ENCODE data around the gene WDR89.
"Not testable (repeated sequence)": the region's sequence is repeated elsewhere in the genome, so short reads cannot be mapped to it uniquely, and the experiment has no call there.

The WDR89 gene

DNA sequence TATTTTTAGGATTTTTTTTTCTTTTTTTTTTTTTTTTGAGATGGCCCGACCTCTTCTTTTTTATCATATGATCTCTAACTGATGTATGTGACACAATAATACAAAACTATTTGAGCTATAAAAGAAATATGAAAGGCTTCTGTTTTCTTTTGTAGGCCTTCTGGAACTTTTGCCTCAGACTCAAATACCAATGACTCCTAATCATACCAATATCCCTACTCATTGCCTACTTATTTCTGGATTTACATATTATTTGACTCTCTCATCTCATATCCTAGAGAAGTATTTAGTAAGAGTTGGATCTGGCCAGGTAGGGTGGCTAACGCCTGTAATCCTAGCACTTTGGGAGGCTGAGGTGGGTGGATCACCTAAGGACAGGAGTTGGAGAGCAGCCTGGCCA, 12.7 kb upstream of the WDR89 start:
- no peak for DNase-seq (ENCODE audit: low read depth)

DNA sequence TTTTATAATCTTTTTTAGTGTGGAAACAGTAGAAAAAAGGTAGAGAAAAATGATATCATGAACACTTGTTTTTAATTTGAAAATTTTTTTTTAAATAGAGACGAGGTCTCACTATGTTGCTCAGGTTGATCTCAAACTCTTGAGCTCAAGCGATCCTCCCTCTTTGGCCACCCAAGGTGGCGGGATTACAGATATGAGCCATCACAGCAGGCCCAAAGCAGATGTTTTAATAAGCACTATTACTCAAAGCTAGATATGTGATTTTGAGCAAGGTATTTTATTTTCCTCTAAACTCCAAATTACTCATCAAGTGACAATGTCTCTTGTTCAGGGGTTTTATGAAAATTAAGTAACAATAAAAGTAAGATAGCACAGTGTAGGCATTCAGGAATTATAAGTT, 10.7 kb upstream of the WDR89 start:
- no peak for DNase-seq (ENCODE audit: low read depth)

DNA sequence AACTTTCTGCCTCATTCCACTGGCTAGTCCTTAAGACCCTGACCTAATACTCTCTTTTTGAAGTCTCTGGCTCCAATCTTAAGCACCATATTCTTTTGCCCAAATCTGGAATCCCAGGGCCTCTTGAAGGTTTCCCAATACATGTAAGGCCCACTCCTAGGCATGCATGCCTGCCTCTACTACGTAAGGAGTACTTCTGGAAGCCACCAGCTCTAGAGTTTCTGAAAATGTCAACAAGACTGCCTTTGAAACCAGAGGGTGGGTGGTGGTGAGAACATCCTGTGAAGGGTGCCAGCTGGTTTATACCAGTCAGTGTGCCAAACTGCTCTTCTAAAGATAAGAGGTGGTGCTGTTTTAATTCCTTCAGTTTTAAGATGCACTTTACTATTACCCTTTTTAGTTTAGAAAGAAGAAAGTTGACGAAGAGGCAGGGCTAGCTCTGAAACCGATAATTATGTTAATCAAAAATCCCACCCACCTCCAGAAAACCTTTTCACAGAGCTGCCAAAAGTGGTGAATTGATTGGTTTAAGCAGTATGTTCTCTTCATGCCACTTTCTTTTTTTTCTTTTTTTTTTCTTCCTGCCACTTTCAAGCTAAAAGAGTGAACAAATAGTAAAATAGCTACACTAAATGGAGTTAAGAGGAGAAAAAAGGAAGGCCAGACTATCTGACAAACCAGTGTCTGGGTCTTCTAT, 8.7 kb upstream of the WDR89 start:
- no peak for DNase-seq (ENCODE audit: low read depth)

DNA sequence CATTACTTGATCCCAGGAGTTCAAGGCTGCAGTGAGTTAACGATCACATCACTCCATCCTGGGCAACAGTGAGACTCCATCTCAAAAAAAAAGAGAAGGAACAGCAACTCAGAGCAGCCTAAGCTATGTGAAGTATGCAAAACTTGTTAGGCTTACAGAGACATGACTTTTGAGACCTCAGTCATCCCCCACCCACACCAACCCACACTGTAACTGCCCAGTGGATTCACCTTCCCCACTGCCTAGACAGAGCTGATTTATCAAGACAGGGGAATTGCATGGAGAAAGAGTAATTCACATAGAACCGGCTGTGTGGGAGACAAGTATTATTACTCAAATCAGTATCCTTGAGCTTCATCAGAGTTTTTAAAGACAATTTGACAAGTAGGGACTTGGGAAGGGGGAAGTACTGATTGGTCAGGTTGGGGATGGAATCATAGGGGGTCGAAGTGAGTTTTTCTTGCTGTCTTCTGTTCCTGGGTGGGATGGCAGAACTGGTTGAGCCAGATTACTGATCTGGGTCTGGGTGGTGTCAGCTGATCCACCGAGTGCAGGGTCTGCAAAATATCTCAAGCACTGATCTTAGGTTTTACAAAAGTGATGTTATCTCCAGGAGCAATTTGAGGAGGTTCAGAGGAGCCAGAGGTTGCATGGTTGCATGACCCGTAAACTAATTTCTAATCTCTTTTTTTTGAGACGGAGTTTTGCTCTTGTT, 6.2 kb upstream of the WDR89 start:
- DNase-seq (ENCODE audit: low read depth) = no peak

DNA sequence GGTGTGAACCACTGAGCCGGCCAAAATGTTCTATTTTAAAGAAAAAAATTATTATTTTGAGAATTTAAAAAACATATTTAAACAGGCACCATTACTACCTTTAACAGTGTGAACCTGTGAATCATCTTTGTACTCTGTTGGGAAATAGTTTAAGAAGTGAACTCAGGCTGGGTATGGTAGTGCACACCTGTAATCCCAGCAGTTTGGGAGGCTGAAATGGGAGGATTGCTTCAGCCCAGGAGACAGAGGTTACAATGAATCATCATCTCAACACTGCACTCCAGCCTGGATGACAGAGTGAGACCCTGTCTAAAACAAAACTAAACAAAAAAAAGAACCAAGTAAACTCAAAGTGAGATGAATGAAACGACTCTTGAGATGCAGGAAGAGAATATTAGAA, 3.1 kb upstream of the WDR89 start:
- DNase-seq (ENCODE audit: low read depth) = no peak

DNA sequence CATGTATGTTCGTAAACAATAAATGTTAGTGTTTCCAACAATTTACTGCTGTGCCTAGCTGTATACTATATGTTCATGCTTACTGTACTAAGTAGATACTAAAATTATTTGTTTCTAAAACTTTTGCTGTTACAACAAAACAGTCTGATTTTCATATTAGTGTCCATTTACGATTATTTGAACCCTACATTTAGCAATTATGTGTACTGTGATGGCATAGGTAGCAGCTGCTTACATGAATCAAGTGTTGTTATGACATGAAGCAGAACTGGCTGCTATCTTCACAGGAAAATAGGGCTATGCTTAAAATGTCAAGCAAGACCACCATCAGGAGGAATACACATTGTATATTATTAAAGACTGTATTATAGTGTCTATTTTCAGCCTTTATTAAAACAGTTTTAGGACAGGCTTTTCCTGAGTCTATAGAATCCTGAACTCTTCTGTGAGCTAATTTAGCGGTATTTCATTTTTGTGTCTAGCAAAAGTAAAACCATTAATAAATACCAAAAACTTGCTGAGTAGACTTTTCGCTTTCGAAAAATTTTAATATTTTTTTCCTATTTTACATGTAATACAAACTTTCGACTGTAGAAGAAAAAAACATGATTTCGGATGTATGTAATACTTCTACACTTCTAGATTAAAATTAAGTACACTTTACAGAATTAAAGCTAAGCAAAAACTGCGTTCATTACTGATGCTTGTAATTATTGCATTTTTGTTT, 1.1 kb upstream of the WDR89 start:
- no peak for DNase-seq (ENCODE audit: low read depth)

DNA sequence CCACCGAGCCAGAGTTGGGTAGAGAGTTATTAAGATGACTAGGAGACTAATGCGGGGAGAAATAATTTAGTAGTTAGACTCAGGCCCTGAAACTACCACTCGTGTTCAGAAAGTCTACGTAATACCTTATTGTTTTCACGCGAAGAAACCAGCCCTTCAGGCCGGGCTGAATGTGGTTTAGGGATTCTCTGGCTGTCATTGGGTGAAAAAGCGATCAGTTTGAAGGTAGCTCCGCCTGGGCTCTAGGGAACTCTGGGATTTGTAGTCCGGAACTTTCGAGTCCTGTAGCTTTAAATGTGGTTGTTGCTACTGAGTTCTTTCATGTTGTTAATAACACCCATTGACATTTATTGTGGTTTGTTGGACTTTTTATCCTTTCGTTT, 549 bp upstream of the WDR89 start:
- peak; percentile 92 for DNase-seq (ENCODE audit: low read depth)

DNA sequence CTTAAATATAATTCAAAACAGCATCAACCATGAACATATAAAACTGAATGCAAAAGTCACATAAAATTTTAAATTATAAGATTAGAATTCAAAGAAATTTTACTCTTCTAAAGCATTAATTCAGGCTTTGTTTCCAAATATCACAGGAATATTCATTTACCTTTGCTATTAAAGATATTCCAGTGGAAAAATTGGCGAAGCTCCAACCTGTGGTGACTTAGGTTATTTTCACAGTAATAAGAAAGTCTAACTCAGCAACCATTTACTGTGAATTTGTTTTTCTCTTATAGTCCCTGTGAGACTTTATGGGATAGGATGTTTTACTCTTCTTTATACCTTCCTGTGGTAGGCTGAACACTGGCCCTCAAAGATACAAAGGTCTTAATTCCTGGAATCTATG, 3.2 kb downstream of the WDR89 start:
- no peak for DNase-seq (ENCODE audit: low read depth)

DNA sequence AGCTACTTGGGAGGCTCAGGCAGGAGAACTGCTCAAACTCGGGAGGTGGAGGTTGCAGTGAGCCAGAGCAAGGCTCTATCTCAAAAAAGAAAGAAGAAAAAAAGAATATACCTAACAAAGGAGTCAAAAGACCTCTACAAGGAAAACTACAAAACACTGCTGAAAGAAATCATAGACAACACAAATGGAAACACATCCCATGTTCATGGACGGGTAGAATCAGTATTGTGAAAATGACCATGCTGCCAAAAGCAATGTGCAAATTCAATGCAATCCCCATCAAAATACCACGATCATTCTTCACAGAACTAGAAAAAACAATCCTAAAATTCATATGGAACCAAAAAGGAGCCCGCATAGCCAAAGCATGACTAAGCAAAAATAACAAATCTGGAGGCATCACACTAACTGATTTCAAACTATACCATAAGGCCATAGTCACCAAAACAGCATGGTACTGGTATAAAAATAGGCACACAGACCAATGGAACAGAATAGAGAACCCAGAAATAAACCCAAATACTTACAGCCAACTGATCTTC, 5.5 kb downstream of the WDR89 start:
- DNase-seq (ENCODE audit: low read depth) = not testable (repeated sequence)

DNA sequence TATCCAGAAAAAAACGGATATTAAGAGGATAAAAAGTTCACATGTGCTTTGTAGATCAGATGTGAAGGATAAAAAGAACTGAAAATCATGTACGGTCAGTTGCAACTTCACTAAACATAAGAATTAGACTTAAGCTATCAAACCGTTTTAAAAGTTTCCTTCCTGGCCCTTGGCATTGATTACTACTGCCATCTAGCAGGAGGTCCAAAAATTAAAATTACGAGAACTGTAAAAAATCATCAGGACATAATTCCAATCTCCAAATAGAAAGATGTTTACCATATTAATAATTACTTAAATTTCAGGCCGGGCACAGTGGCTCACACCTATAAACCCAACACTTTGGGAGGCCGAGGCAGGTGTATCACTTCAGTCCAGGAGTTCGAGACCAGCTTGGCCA, 7.9 kb downstream of the WDR89 start:
- no peak for DNase-seq (ENCODE audit: low read depth)

DNA sequence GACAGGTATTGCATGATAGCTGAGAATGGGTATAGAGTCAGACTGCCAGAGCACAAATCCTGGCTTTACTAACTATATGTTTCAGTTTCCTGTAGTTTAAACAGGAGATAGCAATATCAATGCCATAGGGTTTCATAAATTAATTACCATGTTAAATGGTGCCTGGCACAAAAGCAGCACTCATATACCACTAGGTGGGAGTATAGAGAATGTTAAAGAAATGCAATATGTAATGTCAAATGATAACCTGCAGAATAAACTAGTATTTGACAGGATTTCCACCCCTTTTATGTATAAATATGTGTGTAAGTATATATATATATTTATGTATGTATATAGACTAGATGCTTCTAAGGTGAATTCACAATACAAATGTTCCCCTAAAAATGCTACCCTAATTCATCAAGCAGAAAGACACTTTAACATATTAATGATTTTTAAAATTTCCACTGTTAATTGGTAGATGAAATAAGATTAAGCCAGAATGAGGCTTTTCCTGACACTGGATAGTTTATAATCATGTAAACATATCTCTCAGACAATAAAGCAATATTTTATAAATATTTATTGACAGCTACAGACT, 8.6 kb downstream of the WDR89 start:
- DNase-seq (ENCODE audit: low read depth) = no peak

DNA sequence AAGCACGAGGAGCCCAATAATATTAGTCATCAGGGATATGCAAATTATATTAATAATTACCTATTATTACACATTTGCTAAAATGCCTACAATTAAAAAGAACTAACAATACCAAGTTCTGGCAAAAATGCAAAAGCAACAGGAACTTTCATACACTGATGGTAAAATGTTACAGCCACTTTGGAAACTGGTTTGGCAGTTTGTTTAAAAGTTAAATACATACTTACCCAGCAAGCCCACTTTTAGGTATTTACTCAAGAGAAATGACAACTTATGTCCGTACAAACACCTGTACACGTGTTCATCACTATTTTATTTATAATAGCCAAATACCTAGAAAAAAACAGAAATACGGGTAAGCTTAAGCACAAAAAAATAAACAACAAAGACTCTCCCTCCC, 17.0 kb downstream of the WDR89 start:
- no peak for DNase-seq (ENCODE audit: low read depth)

DNA sequence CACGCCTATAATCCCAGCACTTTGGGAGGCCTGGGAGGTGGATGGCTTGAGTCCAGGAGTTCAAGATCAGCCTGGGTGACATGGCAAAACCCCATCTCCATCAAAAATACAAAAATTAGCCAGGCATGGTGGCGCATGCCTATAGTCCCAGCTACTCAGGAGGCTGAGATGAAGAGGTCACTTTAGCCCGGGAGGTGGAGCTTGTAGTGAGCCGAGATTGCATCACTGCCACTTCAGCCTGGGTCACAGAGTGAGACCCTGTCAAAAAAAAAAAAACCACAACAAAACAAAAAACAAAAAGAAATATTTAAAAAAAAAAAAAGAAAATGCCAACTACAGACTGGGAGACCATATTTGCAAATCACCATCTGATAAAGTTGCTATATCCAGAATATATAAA, 17.5 kb downstream of the WDR89 start:
- DNase-seq (ENCODE audit: low read depth) = no peak

DNA sequence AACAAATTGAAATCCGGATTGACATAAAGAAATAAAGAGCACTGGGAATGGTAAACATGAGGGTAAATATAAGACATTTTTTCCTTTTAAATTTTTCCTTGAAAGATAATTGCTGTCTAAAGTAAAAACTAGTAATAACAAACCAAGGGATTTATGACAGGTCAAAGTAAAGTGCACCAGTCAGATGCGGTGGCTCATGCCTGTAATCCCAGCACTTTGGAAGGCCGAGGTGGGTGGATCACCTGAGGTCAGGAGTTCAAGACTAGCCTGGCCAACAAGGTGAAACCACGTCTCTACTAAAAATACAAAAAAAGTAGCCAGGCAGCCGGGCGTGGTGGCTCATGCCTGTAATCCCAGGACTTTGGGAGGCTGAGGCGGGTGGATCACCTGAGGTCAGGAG, 19.7 kb downstream of the WDR89 start:
- not testable (repeated sequence) for DNase-seq (ENCODE audit: low read depth)

DNA sequence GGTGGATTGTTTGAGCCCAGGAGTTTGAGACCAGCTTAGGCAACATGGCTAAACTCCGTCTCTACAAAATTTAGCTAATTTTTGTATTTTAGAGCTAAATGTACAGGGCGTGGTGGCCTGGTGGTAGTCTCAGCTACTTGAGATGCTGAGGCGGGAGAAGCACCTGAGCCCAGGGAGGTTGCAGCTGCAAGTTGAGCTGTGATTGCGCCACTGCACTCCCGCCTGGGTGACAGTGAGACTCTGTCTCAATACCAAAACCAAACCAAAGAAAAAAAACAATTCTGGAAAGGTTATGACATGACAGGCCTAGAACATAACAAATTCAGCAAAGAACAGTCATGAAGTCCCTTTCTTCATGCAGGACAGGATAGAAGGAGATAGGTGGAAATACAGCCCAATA, 25.7 kb downstream of the WDR89 start:
- no peak for DNase-seq (ENCODE audit: low read depth)

DNA sequence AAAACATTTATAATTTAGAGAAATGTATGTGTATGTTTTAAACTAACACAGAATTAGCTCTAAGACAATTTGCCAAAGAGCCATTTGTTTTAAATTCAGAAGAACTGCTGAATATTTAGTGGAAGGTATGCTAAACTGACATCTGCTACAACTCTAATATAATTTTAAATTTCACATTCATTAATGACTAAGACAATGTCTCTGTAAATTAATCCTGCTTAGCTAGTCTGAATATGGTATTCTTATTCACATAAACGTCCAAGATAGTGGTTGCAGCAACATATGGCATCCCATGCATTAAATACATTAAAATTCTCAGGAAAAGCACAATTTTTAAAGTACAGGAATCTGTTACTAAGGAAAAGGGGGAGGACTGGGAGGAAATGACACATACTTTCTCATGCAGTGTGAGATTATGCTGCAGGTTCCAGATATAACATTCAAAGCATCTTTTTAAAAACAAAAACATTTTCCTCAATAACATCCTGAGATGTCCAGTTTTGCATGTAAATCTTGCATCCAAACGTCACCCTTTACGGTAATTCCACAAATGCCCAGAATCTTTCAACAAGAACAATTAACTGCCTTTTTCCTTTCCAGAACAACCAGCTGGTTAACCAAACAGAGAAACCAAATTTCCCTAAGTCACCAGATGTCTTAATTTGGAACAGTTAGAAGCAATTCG, 26.9 kb downstream of the WDR89 start:
- no peak for DNase-seq (ENCODE audit: low read depth)

DNA sequence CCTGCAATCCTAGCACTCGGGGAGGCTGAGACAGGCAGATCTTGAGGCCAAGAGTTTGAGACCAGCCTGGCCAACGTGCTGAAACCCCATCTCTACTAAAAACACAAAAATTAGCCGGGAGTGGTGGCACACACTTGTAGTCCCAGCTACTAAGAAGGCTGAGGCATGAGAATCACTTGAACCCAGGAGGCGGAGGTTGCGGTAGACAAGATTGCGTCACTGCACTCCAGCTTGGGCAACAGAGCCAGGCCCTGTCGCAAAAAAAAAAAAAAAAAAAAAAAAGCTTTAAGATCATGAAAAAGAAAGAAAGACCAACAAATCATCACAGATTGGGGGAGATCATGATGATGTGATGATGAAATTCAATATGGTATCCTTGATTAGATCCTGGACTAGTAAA, 30.6 kb downstream of the WDR89 start:
- DNase-seq (ENCODE audit: low read depth) = no peak

DNA sequence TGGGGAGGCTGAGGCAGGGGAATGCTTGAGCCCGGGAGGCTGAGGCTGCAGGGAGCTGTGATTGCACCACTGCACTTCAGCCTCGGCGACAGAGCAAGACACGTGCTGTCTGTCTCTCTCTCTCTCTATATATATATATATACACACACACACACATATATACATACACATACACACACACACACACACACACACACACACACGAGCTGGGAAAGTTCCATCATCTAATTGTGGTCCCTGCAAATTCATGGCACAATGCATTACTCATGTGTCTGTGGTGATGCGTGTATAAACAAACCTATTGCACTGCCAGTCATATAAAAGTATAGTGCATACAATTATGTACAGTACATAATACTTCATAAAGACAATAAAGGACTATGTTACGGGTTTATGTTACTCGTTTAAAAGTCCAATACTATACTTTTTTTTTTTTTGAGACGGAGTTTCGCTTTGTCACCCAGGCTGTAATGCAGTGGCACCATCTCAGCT, 36.6 kb downstream of the WDR89 start:
- no peak for DNase-seq (ENCODE audit: low read depth)

DNA sequence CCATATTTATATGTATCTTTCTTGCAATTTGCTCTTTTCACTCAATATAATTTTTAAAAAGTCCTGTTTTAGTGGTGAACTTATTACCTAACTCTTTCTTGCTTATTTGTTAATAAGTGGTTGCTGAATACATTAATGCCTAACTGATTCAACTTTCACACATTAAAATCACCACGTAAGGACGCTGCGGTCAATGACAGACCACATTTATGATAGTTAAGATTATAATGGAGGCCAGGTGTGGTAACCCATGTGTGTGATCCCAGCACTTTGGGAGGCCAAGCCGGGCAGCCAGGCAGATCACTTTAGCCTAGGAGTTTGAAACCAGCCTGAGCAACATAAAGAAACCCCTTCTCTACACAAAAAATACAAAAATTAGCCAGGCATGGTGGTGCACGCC, 37.0 kb downstream of the WDR89 start:
- no peak for DNase-seq (ENCODE audit: low read depth)

DNA sequence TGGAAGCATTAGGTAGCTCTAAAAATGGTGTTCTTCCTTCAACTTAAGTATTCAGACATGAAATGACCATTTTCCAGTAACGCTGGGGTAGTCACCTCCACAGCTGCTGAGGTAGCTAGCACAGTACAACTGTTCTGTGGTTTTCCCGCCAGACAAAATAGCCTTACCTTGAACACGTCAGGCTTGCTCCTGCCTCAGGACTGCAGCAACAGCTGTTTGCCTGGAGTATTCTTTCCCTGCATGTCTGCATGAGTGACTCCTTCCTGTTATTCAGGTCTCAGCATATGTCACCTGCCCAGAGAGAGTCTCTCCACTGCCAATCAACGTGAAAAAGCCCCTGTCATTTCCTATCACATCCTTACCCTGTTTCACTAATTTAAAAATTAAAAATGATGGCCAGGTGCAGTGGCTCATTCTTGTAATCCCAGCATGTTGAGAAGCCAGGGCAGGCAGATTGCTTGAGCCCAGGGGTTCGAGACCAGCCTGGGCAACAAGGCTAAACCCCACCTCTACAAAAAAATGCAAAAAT, 37.9 kb downstream of the WDR89 start:
- DNase-seq (ENCODE audit: low read depth) = no peak

DNA sequence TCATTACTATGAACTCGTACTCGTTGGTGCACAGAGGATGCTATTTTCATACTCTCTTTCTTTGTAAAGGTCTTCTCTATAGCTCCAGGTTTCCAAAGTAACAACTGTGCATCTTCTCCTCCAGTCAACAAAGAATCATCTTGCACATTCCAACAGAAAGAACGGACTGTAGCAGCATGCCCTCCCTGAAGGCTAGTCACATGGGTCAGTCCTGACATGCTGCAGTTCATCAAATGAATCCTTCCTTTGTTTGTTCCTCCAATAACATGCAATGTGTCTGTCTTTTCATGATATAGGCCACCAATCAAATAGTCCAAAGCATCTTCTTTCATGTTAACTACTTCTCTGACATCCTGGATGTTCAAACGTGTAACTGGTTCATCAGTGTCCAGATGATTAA, 42.9 kb downstream of the WDR89 start:
- DNase-seq (ENCODE audit: low read depth) = no peak

All from non-pigmented ciliary epithelial cell (primary cell).